ENCODE measurements around the gene NID2. TPM values are rescaled to one million over a fixed set of nuclear protein-coding genes. Genes with fewer than 3 reads are reported as not detected.

The NID2 gene
- total RNA-seq, 1 experiment from 2014 or later: 3.1 TPM

DNA sequence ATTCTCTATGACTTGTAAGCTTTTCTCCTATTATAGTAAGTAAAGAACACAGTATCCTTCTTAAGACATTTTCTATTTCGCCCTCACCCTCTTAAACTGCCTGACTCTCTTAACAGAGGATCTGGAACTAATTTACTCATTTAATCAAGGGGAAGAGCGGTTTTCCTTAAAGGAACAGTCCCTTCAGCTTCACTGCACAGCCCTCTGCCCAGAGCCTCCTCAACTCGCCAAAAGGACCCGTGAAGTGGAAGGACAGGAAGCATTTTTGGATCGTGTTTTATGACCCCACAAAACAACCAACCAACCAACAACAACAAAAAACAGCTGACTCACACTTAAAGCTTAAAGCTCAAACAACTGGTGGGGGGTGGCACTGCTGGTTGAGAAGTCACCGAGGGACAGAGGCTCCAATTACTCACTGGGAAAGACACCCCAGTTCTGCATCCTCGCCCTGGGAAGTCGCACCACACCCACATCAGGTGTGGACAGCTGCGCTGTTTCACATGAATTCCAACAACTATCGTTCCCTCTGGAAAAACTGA lies 35.7 kb downstream of the NID2 start:
- no peaks in the 10 kb centered on the region for H3K9me2 ChIP-seq (replicated peaks; ENCODE audit: low read length)
- H3K27ac ChIP-seq (ENCODE audit: low read length): no peak overlapping the region
- no peaks in the 10 kb centered on the region for H3K36me3 ChIP-seq (ENCODE audit: low read depth, low read length)
- no peak overlapping the region for H3K9ac ChIP-seq (ENCODE audit: low read length)
- peak; percentile 27; the same call in 1 of the 2 replicates for ATAC-seq
- no peaks in the 10 kb centered on the region for H3F3A ChIP-seq (ENCODE audit: low read length, unreplicated experiment)
- no peak for TF ChIP-seq CTCF (conservative IDR thresholded peaks at IDR 0.05; ENCODE audit: low read depth, low read length)
- H3K79me2 ChIP-seq (ENCODE audit: low read length): no peaks in the 10 kb centered on the region
- no TSS peak for BruUV-seq (replicated peaks)
- no peak overlapping the region for H3K4me3 ChIP-seq (ENCODE audit: low read length)
- no peaks in the 10 kb centered on the region for H4K20me1 ChIP-seq (ENCODE audit: low read length)
- H3K4me2 ChIP-seq (ENCODE audit: low read length): peak overlapping the region; percentile 18; the same call in 1 of the 2 replicates
- peak overlapping the region; percentile 46; the same call in 1 of the 2 replicates for H2AFZ ChIP-seq (ENCODE audit: low read length)
- H3K9me3 ChIP-seq (ENCODE audit: low read length): no peaks in the 10 kb centered on the region
- POLR2A ChIA-PET (ENCODE audit: unreplicated experiment): interaction anchor here (0.5 kb wide), 1 partner anchor 13 kb away, joined by 3 read pairs; no protein-coding TSS in a partner anchor
- no peaks in the 10 kb centered on the region for H3K27me3 ChIP-seq (ENCODE audit: low read length)
- intact Hi-C loops (cut with micrococcal nuclease): no loop called here
- CTCF ChIA-PET: no interaction called here
- peaks cover 9% of the 10 kb centered on the region for H3K4me1 ChIP-seq (ENCODE audit: insufficient read depth, low read length)
- DNase-seq: no peak

DNA sequence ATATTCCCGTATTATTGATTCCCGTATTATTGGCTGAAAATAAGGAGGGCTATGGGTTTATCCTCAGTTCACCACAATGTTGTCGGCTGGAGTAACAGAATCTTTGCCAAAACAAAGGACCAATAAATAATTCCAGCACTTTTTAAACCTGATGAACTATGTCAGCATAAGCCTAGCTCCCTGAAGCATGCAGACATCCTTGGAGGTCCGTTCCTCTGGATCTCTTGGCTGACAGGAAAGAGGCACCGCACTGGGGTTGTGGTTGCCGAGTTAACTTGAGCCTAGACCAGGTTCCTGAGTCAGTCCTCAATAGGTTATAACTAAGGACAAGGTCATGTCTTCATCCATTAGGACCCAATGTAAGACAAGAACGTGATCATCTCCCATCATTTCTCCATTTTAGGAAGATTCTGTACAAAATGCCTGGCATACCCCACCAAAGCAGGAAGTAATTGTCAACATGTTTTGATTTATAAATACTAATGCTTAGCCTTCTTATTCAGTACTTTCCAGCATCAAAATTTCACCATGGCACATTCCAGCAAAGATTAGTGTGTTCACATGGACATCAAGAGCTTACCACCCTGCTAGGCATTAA lies 36.6 kb downstream of the NID2 start:
- no peaks in the 10 kb centered on the region for H3K9me2 ChIP-seq (replicated peaks; ENCODE audit: low read length)
- DNase-seq (no peak), ATAC-seq (no peak)
- H3K79me2 ChIP-seq (ENCODE audit: low read length): no peaks in the 10 kb centered on the region
- H3K4me3 ChIP-seq (ENCODE audit: low read length): no peak overlapping the region
- no peak overlapping the region for H3K4me2 ChIP-seq (ENCODE audit: low read length)
- no TSS peak for BruUV-seq (replicated peaks)
- H3F3A ChIP-seq (ENCODE audit: low read length, unreplicated experiment): no peaks in the 10 kb centered on the region
- CTCF ChIA-PET: no interaction called here
- no peaks in the 10 kb centered on the region for H4K20me1 ChIP-seq (ENCODE audit: low read length)
- no peak overlapping the region for H2AFZ ChIP-seq (ENCODE audit: low read length)
- H3K27ac ChIP-seq (ENCODE audit: low read length): no peak overlapping the region
- no peak for TF ChIP-seq EZH2phosphoT487 (IDR thresholded peaks at IDR 0.05; ENCODE audit: borderline replicate concordance, low read length)
- no peak for TF ChIP-seq EZH2 (IDR thresholded peaks at IDR 0.05; ENCODE audit: low read length, unreplicated experiment)
- TF ChIP-seq CTCF (conservative IDR thresholded peaks at IDR 0.05; ENCODE audit: low read depth, low read length): no peak
- H3K4me1 ChIP-seq (ENCODE audit: insufficient read depth, low read length): peaks cover 9% of the 10 kb centered on the region
- H3K9me3 ChIP-seq (ENCODE audit: low read length): no peaks in the 10 kb centered on the region
- H3K36me3 ChIP-seq (ENCODE audit: low read depth, low read length): no peaks in the 10 kb centered on the region
- POLR2A ChIA-PET (ENCODE audit: unreplicated experiment): interaction anchor here (0.5 kb wide), 1 partner anchor 12 kb away, joined by 3 read pairs; no protein-coding TSS in a partner anchor
- intact Hi-C loops (cut with micrococcal nuclease): no loop called here
- no peak overlapping the region for H3K9ac ChIP-seq (ENCODE audit: low read length)
- H3K27me3 ChIP-seq (ENCODE audit: low read length): no peaks in the 10 kb centered on the region

GRCh38 chr14:52031781-52032180 lies 37.1 kb downstream of the NID2 start:
- intact Hi-C loops (cut with micrococcal nuclease): no loop called here
- POLR2A ChIA-PET (ENCODE audit: unreplicated experiment): no interaction called here
- no peaks in the 10 kb centered on the region for H3F3A ChIP-seq (ENCODE audit: low read length, unreplicated experiment)
- H2AFZ ChIP-seq (ENCODE audit: low read length): no peak overlapping the region
- peaks cover 9% of the 10 kb centered on the region for H3K4me1 ChIP-seq (ENCODE audit: insufficient read depth, low read length)
- H3K36me3 ChIP-seq (ENCODE audit: low read depth, low read length): no peaks in the 10 kb centered on the region
- no peak overlapping the region for H3K27ac ChIP-seq (ENCODE audit: low read length)
- no peak for DNase-seq
- no TSS peak for BruUV-seq (replicated peaks)
- H3K4me2 ChIP-seq (ENCODE audit: low read length): no peak overlapping the region
- no peaks in the 10 kb centered on the region for H3K9me3 ChIP-seq (ENCODE audit: low read length)
- H3K9me2 ChIP-seq (replicated peaks; ENCODE audit: low read length): no peaks in the 10 kb centered on the region
- H3K9ac ChIP-seq (ENCODE audit: low read length): no peak overlapping the region
- no peaks in the 10 kb centered on the region for H3K79me2 ChIP-seq (ENCODE audit: low read length)
- TF ChIP-seq EZH2phosphoT487 (IDR thresholded peaks at IDR 0.05; ENCODE audit: borderline replicate concordance, low read length) (no peak), CTCF (conservative IDR thresholded peaks at IDR 0.05; ENCODE audit: low read depth, low read length) (no peak), EZH2 (IDR thresholded peaks at IDR 0.05; ENCODE audit: low read length, unreplicated experiment) (no peak)
- no peaks in the 10 kb centered on the region for H3K27me3 ChIP-seq (ENCODE audit: low read length)
- H3K4me3 ChIP-seq (ENCODE audit: low read length): no peak overlapping the region
- ATAC-seq: no peak
- H4K20me1 ChIP-seq (ENCODE audit: low read length): no peaks in the 10 kb centered on the region
- CTCF ChIA-PET: no interaction called here

All from PC-3 (cell line).